Eye (tissue), 1 donor: ENCODE data around the gene PITPNC1.
"Not testable (repeated sequence)": the region's sequence is repeated elsewhere in the genome, so short reads cannot be mapped to it uniquely, and the experiment has no call there.

Source experiments
- DNase-seq: peaks from one replicate; pipeline ENCODE4 v3.0.0-alpha.2; 2015

Gene PITPNC1

DNA sequence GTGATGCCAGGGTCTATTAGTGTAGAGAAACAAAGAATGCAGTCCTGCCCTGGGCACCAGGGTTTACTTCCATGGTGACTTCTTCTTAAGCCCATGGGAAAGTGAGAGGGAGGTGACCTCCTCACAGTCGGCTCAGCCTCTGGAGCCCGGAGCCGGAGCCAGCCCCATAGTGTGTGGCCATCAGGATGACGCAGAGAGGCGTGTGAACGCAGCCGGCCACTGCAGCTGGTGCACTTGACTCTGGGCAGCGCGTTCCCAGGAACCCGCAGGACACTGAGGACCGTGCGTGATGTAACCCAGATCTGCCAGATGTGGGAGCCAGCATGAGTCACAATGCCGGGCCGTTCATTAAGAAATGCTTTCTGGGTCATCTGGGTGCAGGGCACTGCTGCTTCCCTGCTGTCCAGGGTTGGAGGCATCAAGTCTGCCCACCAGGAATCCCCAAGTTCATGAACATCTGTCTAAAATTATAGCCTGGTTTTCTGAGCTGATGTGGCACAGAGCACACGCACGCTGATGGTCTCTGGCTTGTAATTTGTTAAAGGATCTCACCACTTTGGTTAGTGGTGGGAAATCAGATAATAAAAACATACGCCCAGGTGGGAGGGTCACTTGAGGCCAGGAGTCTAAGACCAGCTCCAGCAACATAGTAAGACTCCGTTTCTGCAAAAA lies 114.1 kb downstream of the PITPNC1 start:
- peak; percentile 93 for DNase-seq

DNA sequence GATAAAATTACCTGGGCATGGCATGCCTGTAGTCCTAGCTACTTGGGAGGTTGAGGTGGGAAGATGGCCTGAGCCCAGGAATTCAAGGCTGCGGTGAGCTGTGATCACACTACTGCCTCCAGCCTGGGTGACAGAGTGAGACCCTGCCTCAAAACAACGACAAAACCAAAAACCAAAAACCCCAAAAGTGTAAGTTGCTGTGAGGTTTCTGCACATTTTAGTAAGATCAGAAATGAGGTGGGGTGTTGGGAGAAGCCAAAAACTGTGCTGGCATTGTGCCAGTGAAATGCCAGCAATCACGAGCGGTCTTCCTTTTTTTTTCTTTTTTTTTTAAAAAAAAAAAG lies 114.6 kb downstream of the PITPNC1 start:
- no peak for DNase-seq

GRCh38 chr17:67492251-67492740 lies 115.2 kb downstream of the PITPNC1 start:
- DNase-seq, result no peak

DNA sequence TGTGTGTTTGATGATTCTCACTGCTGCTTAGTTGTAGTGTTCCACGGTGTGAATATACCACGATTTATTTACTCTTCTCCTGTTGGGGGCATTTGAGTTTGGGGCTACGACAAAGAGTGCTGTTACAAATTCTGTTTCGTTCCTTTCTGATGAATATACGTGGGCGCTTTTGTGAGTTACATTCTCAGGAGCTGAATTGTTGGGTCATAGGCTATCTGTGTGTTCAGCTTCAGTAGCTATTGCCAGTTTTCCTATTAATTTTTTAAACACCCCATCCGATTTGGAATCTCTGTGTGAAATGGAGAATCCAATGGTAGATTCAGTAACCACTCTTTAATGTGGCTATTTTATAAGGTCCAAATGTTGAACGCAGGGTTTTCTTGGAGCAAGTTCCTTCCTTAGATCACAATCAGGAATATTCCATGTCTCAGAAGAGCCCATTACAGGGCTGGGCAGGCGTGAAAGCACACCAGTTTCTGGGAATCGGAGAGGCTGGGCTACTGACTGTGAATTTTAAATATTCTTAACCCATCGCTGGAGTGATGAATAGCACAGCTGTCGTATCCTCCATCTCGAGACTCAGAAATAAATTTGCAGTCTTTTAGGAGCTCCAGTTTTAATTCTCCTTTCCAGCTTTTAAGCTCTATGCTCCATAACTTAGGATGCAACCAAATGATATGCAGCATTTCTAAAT lies 115.9 kb downstream of the PITPNC1 start:
- DNase-seq, result no peak

- no peak for DNase-seq
These were observed 116.7 kb downstream of the PITPNC1 start for GRCh38 chr17:67493812-67494211.

DNA sequence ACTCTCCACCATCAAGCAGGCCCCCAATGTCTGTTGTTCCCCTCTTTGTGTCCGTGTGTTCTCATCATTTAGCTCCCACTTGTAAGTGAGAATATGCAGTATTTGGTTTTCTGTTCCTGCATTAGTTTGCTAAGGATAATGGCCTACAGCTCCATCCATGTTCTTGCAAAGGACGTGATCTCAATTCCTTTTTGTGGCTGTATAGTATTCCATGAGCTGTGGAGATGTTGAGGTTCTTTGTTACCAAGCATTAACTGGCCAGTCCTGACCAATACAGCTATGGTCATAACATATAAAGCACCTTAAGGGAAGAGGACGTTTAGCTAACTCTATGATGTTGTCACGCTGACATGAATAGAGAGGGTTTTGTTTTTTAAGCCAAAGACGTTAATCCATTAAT lies 118.5 kb downstream of the PITPNC1 start:
- DNase-seq, result not testable (repeated sequence)

DNA sequence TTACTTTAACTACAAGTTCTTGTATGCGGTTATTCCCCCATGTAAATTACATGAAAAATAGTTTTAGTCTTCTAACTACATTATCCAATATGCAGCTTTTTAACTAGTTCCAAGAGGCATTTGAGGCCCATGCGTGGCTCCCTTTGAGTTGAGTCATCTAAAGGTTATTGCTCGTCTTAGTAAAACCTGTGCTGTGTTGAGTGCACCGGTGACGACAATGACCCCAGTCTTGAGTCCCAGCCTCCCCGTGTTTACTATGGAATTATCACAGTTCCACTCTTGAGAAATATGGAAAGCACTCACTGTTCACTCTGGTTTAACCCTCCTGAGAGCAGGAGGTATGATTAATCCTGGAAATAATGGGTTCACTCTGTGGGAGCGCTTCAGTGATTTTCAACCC lies 119.2 kb downstream of the PITPNC1 start:
- no peak for DNase-seq

DNA sequence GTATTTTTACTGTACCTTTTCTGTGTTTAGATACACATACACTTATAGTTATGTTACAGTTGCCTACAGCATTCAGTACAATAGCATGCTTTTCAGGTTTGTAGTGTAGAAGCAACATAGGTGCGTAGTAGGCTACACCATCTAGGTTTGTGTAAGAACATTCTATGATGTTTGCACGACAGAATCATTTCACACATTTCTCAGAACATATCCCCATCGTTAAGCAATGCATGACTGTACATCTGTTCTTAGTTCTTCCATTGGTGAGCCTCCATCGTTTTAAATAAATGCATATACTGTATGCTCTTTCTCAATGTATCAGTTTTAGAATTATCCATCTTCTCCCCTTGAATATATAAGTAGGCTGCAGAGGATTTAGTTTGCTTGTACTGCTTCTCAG lies 122.6 kb downstream of the PITPNC1 start:
- DNase-seq, result no peak

DNA sequence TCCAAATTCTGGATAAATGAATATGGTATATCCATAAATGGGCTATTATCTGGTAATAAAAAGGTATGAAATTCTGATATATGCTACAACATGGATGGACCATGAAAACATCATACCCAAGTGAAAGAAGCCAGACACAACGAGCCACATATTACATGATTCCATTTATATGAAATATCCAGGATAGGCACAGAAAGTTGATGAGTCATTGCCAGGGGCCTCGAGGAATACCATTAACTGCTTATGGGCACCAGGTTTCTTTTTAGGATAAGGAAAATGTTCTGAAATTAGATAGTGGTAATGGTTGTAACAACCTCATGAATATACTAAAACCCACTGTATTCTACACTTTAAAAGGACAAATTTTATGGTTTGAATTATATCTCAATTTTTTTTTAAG lies 123.2 kb downstream of the PITPNC1 start:
- no peak for DNase-seq

DNA sequence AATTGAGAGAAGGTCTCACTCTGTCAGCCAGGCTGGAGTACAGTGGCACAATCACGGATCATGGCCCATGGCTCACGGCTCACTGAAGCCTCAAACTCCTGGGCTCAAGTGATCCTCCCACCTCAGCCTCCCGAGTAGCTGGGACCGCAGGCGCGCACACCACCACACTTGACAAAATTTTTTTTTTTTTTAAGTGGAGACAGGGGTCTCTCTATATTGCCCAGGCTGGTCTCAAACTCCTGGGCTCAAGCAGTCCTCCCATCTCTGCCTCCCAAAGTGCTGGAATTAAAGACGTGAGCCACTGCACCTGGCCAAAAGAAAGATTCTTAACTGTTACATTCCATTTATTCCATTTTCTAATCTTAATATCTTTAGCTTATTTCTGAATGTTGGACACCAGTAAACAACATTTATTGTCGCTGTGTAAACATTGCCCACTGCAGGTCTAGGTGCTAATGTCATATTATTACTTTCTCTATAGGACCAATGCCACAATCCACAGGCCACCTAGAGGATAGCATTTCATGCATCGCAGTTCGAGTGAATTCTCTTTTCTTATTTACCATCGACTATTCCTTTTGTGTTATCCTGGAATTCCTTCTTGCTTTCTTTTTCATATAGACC lies 123.7 kb downstream of the PITPNC1 start:
- no peak for DNase-seq

DNA sequence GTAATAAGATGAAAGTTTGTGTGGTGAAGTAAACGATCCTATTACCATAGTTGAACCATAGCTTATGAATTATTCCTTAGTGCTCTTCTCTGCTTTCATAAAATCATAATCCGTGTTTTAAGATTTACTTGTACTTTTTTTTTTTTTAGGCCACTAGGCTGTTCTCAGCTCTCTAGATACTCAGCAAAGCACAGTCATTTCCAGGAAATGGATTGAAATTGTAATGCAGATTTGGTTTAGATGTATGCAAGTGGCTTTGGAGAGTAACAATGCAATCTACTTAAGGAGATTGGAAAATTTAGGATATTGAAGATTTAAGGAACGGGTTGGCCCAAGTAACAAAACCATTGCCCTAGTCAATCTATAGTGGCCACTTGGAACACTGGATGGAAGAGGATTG lies 125.1 kb downstream of the PITPNC1 start:
- no peak for DNase-seq

GRCh38 chr17:67503184-67503583 lies 126.1 kb downstream of the PITPNC1 start:
- DNase-seq, result no peak

DNA sequence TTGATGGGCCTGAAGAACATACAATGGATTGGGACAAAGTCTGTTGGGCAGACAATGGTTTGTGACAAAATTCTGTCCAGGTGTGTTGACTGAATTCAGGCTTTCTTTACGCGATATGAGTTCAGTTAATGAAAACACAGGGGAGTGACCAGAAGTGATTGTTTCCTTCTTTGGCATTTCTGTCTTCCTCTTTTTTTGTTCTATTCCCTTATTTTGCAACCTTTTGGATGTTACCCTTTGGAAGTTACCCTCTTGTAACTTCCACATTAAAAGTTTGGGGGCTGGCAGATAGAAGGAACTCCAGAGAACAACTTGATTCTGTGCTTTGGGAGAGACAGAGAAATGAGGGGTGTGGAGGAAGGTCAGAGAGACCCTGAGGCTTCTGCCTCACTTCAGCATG lies 126.7 kb downstream of the PITPNC1 start:
- no peak for DNase-seq

- DNase-seq, result no peak
These were observed 127.1 kb downstream of the PITPNC1 start for GRCh38 chr17:67504182-67504581.

- DNase-seq, result no peak
These were observed 129.9 kb downstream of the PITPNC1 start for GRCh38 chr17:67506966-67507365.

- no peak for DNase-seq
These were observed 132.6 kb downstream of the PITPNC1 start for GRCh38 chr17:67509390-67510287.

- no peak for DNase-seq
These were observed 133.9 kb downstream of the PITPNC1 start for GRCh38 chr17:67511012-67511411.

DNA sequence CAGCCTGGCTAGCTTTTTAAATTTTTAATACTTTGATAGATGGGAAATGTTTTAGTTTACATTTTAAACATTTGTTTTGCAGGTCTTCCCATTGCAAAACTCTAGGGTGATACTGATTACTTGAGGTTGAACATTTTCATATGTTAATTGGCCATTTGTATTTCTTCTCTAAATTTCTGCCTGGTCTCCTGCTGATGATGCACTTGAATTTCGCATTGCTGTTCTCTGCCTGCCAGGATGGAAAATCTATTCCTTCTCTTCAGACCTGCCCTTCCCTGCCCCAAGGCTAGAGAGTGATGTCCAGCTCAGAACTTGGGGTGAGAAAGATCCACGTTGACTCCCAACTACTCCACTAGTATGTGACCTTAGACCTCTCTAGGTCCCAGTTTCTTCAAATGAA lies 134.7 kb downstream of the PITPNC1 start:
- DNase-seq, result no peak

DNA sequence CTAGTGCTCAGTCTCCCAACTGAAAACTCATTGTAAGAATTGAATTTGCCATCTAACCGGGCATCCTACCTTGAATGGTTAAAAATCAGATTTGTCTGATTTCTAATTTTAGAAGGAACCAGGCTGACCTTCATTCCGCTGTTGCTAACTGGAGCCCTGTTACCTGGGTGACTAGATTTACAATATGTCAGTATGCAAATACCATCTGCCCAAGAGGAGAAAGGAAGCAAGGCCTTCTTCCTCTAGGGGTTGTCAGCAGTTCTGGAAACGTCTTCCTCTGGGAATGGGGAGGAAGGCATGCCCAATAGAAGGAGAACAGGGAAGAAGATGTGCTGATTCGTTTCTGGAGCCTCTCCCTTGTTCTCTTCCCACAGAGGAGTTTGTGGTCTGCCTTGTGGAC lies 137.9 kb downstream of the PITPNC1 start:
- DNase-seq, result peak; percentile 18

DNA sequence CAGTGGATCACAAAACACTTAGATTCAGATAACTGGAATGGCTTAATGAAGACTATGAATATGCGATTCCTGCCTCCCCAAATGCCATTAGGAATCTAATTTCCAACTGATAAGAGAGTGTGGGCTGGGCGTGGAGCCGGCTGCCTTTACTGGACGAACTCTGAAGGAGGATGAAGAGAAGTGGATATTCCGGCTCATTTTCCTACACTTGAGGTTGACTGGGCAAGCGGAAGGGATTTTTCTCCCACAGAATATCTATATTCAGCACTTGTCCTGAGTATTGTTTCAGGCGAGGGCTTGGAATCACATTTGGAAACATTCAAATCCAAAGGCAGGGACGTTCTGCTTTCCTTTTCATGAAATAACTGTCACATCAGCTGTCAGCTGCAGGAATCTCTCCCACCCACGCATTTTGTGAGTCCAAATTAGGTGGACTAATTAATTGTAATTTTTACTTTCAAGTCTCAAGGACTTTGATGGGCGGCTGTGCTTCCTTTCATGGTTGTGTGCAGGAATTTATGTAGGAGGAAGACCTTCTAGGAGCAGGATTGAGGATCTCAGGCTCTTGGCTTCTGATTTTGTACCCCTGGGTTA lies 138.5 kb downstream of the PITPNC1 start:
- DNase-seq, result peak; percentile 16

GRCh38 chr17:67516571-67516970 lies 139.5 kb downstream of the PITPNC1 start:
- not testable (repeated sequence) for DNase-seq

DNA sequence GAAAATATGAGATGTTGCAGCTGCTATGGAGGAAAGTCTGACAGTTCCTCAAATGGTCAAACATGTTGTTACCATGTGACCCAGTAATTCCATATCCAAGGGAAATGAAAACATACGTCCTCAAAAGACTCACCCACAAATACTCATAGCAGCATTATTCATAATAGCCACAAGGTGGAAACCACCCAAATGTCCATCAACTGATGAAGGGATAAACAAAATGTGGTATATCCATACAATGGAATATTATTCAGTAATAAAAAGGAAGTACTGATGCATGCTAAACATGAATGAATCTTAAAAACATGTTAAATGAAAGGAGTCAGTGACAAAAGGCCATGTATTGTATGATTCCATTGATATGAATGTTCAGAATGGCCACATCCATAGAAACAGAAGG lies 140.2 kb downstream of the PITPNC1 start:
- DNase-seq, result no peak

DNA sequence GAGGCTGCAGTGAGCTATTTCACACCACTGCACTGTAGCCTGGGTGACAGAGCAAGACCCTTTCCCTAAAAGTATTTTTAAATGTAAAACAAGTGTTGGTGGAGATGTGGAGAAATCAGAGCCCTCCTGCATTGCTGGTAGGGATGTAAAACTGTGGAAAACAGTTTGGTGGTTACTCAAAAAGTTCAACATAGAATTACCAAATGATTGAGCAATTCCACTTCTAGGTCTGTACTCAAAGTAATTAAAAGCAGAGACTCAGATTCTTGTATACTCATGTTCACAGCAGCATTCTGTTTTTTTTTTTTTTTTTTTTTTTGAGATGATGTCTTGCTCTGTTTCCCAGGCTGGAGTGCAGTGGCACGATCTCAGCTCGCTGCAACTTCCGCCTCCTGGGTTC lies 141.8 kb downstream of the PITPNC1 start:
- no peak for DNase-seq
